Upper lobe of left lung (tissue), 4 donors: ENCODE data around the gene FIZ1.

Source experiments
- POLR2A ChIP-seq, 4 donors: fragments of 450-650 bp; IDR thresholded peaks; one replicate each; pipeline ENCODE4 v1.5.1; 2016 to 2017; ENCODE audit warnings: antibody characterized with exemption in 4 of 4, mild to moderate bottlenecking in 2 of 4
- TF ChIP-seq, protein P1 (sequence below), 6 experiments: fragments of 450-650 bp in 4 of 6; fragments of 200-600 bp in 2 of 6; sonication (generic) in 2 of 6; IDR thresholded peaks; one replicate each; pipeline ENCODE4 v1.5.1; 2016 to 2019; ENCODE audit warnings: antibody characterized with exemption in 6 of 6

DNA sequence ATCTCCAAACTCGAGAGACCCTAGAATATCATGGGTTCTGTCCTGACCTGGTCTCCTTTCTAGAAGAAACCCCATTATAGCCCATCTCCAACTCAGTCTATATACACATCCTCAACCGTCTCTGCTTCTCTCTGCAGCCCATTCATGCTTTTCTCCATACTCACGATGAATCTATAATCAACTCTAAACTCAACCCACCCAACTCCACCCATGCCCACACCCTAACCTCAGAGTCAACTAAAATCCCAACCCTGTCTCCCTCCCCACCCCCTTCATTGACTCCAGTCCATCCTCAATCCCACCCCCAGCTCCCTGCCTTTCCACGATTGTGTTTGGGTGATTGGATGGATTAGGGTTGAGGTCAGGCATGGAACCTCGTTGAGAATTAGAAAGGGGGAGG is 55.8 kb downstream of the FIZ1 start:
- TF ChIP-seq, protein P1, sequence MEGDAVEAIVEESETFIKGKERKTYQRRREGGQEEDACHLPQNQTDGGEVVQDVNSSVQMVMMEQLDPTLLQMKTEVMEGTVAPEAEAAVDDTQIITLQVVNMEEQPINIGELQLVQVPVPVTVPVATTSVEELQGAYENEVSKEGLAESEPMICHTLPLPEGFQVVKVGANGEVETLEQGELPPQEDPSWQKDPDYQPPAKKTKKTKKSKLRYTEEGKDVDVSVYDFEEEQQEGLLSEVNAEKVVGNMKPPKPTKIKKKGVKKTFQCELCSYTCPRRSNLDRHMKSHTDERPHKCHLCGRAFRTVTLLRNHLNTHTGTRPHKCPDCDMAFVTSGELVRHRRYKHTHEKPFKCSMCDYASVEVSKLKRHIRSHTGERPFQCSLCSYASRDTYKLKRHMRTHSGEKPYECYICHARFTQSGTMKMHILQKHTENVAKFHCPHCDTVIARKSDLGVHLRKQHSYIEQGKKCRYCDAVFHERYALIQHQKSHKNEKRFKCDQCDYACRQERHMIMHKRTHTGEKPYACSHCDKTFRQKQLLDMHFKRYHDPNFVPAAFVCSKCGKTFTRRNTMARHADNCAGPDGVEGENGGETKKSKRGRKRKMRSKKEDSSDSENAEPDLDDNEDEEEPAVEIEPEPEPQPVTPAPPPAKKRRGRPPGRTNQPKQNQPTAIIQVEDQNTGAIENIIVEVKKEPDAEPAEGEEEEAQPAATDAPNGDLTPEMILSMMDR (IDR thresholded peaks at IDR 0.05), result no peak
- TF ChIP-seq POLR2A (IDR thresholded peaks at IDR 0.05), result no peak
